HG03342 (cell line): ENCODE measurements around the gene RAG1.

Experiments
- ATAC-seq: cut with Tn5 transposase; IDR thresholded peaks from one replicate; pipeline ENCODE4 v1.9.1; 2021; ENCODE audit warnings: mild to moderate bottlenecking, moderate library complexity; ENCODE audit not compliant: unreplicated experiment

Gene RAG1

DNA sequence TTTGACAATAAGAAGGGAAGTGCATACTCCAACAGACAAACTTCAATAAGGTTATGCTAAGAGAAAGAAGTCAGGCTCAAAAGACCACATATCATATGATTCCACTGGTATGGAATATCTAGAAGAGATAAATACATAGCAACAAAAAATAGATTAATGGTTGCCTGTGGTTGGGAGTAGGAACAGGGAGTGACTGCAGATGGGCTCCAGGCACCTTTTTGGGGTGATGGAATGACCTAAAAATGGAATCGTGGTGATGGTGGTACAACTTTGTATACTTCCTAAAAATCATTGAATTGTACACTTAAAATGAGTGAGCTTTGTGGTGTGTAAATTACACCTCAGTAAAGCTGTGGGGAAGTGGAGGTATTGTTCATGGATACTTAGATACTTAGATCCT is 59.2 kb downstream of the RAG1 start:
- ATAC-seq = no peak

- ATAC-seq = no peak
Observed at GRCh38 chr11:36627471-36627870, 59.7 kb downstream of the RAG1 start.

DNA sequence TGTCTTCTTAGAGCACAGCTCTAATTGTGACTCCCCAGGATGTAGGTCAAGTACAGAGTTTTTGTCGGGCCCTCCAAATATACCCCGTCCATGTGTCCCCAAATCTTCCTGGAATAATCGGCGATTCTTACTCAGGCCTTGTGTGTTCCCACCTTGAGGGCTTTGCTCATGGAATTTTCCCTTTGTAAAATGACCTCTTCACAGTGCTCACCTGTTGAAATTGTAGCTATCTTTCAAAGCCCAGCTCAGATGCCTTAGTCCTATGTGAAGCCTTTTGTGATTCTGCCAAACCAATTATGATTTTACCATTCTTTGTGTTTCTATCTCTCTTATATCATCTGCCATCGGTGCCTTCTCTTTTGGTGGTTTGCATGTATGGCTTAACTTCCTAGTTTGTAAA is 60.3 kb downstream of the RAG1 start:
- no peak for ATAC-seq

DNA sequence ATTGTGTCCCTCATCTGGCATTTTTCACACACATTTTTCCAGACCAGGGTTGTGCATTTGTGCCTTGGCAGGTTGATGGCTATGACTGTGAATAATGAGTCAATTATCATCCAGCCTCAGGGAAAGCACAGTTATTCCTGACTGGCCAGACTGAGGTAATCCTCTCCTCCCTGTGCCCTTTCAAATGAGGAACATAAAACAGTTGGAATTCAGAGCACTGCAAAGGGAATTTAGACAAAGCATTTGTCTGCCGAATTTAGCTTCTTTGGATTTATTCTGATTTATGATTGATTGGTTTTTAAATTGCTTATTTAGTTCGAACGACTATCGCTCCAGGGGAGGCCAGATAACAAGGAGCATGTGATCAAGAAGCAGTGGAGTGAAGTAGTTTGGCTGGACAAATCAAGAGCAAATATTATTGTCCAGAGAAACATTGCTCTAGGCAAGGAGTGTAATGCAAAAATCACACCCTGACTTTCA is 61.0 kb downstream of the RAG1 start:
- no peak for ATAC-seq
